Stimulated activated naive CD8-positive, alpha-beta T cell treated with anti-CD3 and anti-CD28 coated beads, Interleukin-15, Interleukin-2, amounts not matched to agents 100 ng/mL and 50 ng/mL, for 24 hours (primary cell): Measurements from ENCODE around the gene SLC6A6.

Experiments used
- H3K27ac Mint-ChIP-seq: one replicate; pipeline ENCODE4 v1.8.0; 2021; ENCODE audit warnings: mild to moderate bottlenecking, mixed read lengths
- H3K27me3 Mint-ChIP-seq: one replicate; pipeline ENCODE4 v1.8.0; 2021; ENCODE audit warnings: mixed read lengths
- H3K36me3 Mint-ChIP-seq: one replicate; pipeline ENCODE4 v1.8.0; 2021; ENCODE audit warnings: low read depth, mixed read lengths
- H3K4me1 Mint-ChIP-seq: one replicate; pipeline ENCODE4 v1.8.0; 2021; ENCODE audit warnings: low read depth, mixed read lengths
- H3K4me3 Mint-ChIP-seq: one replicate; pipeline ENCODE4 v1.8.0; 2021; ENCODE audit warnings: mild to moderate bottlenecking, mixed read lengths
- H3K9me3 Mint-ChIP-seq: one replicate; pipeline ENCODE4 v1.8.0; 2021; ENCODE audit warnings: mixed read lengths

Gene SLC6A6

GRCh38 chr3:14524920-14525660 lies 122.7 kb downstream of the SLC6A6 start:
- H3K4me1 Mint-ChIP-seq = no peaks in the 10 kb centered on the region
- no peak overlapping the region for H3K4me3 Mint-ChIP-seq
- H3K27me3 Mint-ChIP-seq = peaks cover 16% of the 10 kb centered on the region
- H3K36me3 Mint-ChIP-seq = no peaks in the 10 kb centered on the region
- H3K9me3 Mint-ChIP-seq = no peaks in the 10 kb centered on the region
- H3K27ac Mint-ChIP-seq = no peak overlapping the region

GRCh38 chr3:14525685-14526631 lies 123.6 kb downstream of the SLC6A6 start:
- no peaks in the 10 kb centered on the region for H3K9me3 Mint-ChIP-seq
- no peak overlapping the region for H3K4me3 Mint-ChIP-seq
- no peak overlapping the region for H3K27ac Mint-ChIP-seq
- no peaks in the 10 kb centered on the region for H3K36me3 Mint-ChIP-seq
- H3K27me3 Mint-ChIP-seq = peaks cover 18% of the 10 kb centered on the region
- H3K4me1 Mint-ChIP-seq = no peaks in the 10 kb centered on the region

GRCh38 chr3:14528081-14528480 lies 125.7 kb downstream of the SLC6A6 start:
- Mint-ChIP-seq H3K4me1 (no peaks in the 10 kb centered on the region), H3K4me3 (no peak overlapping the region), H3K27me3 (peaks cover 19% of the 10 kb centered on the region), H3K27ac (no peak overlapping the region), H3K9me3 (no peaks in the 10 kb centered on the region), H3K36me3 (no peaks in the 10 kb centered on the region)

- Mint-ChIP-seq H3K27me3 (peaks cover 19% of the 10 kb centered on the region), H3K9me3 (no peaks in the 10 kb centered on the region), H3K4me3 (no peak overlapping the region), H3K36me3 (no peaks in the 10 kb centered on the region), H3K4me1 (no peaks in the 10 kb centered on the region), H3K27ac (no peak overlapping the region)
These were observed 129.5 kb downstream of the SLC6A6 start for GRCh38 chr3:14531856-14532395.

- Mint-ChIP-seq H3K9me3 (no peaks in the 10 kb centered on the region), H3K27ac (no peak overlapping the region), H3K27me3 (peaks cover 14% of the 10 kb centered on the region), H3K4me1 (no peaks in the 10 kb centered on the region), H3K4me3 (no peak overlapping the region), H3K36me3 (no peaks in the 10 kb centered on the region)
These were observed 130.5 kb downstream of the SLC6A6 start for GRCh38 chr3:14532691-14533456.

- no peaks in the 10 kb centered on the region for H3K36me3 Mint-ChIP-seq
- no peaks in the 10 kb centered on the region for H3K9me3 Mint-ChIP-seq
- H3K27ac Mint-ChIP-seq = no peak overlapping the region
- H3K4me3 Mint-ChIP-seq = no peak overlapping the region
- no peaks in the 10 kb centered on the region for H3K4me1 Mint-ChIP-seq
- H3K27me3 Mint-ChIP-seq = peaks cover 11% of the 10 kb centered on the region
These were observed 131.1 kb downstream of the SLC6A6 start for GRCh38 chr3:14533457-14533958.

GRCh38 chr3:14534516-14535191 lies 132.2 kb downstream of the SLC6A6 start:
- H3K27ac Mint-ChIP-seq = no peak overlapping the region
- no peaks in the 10 kb centered on the region for H3K36me3 Mint-ChIP-seq
- H3K9me3 Mint-ChIP-seq = no peaks in the 10 kb centered on the region
- peaks cover 8% of the 10 kb centered on the region for H3K27me3 Mint-ChIP-seq
- H3K4me3 Mint-ChIP-seq = no peak overlapping the region
- no peaks in the 10 kb centered on the region for H3K4me1 Mint-ChIP-seq

GRCh38 chr3:14535616-14536015 lies 133.2 kb downstream of the SLC6A6 start:
- no peaks in the 10 kb centered on the region for H3K4me1 Mint-ChIP-seq
- no peaks in the 10 kb centered on the region for H3K36me3 Mint-ChIP-seq
- H3K4me3 Mint-ChIP-seq = no peak overlapping the region
- H3K27me3 Mint-ChIP-seq = peaks cover 4% of the 10 kb centered on the region
- H3K9me3 Mint-ChIP-seq = no peaks in the 10 kb centered on the region
- H3K27ac Mint-ChIP-seq = no peak overlapping the region

- H3K27me3 Mint-ChIP-seq = peaks cover 4% of the 10 kb centered on the region
- H3K4me3 Mint-ChIP-seq = no peak overlapping the region
- no peak overlapping the region for H3K27ac Mint-ChIP-seq
- no peaks in the 10 kb centered on the region for H3K4me1 Mint-ChIP-seq
- no peaks in the 10 kb centered on the region for H3K9me3 Mint-ChIP-seq
- H3K36me3 Mint-ChIP-seq = no peaks in the 10 kb centered on the region
These were observed 133.8 kb downstream of the SLC6A6 start for GRCh38 chr3:14536055-14536815.

GRCh38 chr3:14536837-14537589 lies 134.6 kb downstream of the SLC6A6 start:
- Mint-ChIP-seq H3K27ac (no peak overlapping the region), H3K4me1 (no peaks in the 10 kb centered on the region), H3K27me3 (peaks cover 4% of the 10 kb centered on the region), H3K9me3 (no peaks in the 10 kb centered on the region), H3K36me3 (no peaks in the 10 kb centered on the region), H3K4me3 (no peak overlapping the region)

GRCh38 chr3:14537590-14538450 lies 135.4 kb downstream of the SLC6A6 start:
- no peaks in the 10 kb centered on the region for H3K9me3 Mint-ChIP-seq
- peaks cover 3% of the 10 kb centered on the region for H3K27me3 Mint-ChIP-seq
- no peaks in the 10 kb centered on the region for H3K36me3 Mint-ChIP-seq
- no peak overlapping the region for H3K4me3 Mint-ChIP-seq
- no peaks in the 10 kb centered on the region for H3K4me1 Mint-ChIP-seq
- no peak overlapping the region for H3K27ac Mint-ChIP-seq

- Mint-ChIP-seq H3K36me3 (no peaks in the 10 kb centered on the region), H3K4me1 (no peaks in the 10 kb centered on the region), H3K27me3 (no peaks in the 10 kb centered on the region), H3K4me3 (no peak overlapping the region), H3K27ac (no peak overlapping the region), H3K9me3 (no peaks in the 10 kb centered on the region)
These were observed 136.2 kb downstream of the SLC6A6 start for GRCh38 chr3:14538451-14539088.
